Left lobe of liver (tissue), 2 donors: Measurements from ENCODE around the gene MELTF. TPM values are rescaled to one million over a fixed set of nuclear protein-coding genes. Genes with fewer than 3 reads are reported as not detected.
A peak's percentile ranks its signal among the peaks of the same experiment; 100 is the strongest.
"Not testable (repeated sequence)": the region's sequence is repeated elsewhere in the genome, so short reads cannot be mapped to it uniquely, and the experiment has no call there.

Source experiments
- ATAC-seq: fragments of 200-7000 bp; cut with Tn5 transposase; one replicate; pipeline ENCODE4 v1.9.1; 2020; ENCODE audit warnings: mild to moderate bottlenecking, moderate library complexity
- DNase-seq: peaks from one replicate; pipeline ENCODE4 v3.0.0-alpha.2; 2020; ENCODE audit warnings: low spot score
- total RNA-seq: library from RNA; stranded (reverse); gene quantifications from one replicate; pipeline ENCODE4 v1.2.1, GENCODE V29; 2021
- donor health status: DM: no; HTN: no; CAD: no; lungs with moderate emphysema.
- donor health status: DM: no; HTN: yes; CAD: no.

MELTF gene
- 0.70 TPM for total RNA-seq

DNA sequence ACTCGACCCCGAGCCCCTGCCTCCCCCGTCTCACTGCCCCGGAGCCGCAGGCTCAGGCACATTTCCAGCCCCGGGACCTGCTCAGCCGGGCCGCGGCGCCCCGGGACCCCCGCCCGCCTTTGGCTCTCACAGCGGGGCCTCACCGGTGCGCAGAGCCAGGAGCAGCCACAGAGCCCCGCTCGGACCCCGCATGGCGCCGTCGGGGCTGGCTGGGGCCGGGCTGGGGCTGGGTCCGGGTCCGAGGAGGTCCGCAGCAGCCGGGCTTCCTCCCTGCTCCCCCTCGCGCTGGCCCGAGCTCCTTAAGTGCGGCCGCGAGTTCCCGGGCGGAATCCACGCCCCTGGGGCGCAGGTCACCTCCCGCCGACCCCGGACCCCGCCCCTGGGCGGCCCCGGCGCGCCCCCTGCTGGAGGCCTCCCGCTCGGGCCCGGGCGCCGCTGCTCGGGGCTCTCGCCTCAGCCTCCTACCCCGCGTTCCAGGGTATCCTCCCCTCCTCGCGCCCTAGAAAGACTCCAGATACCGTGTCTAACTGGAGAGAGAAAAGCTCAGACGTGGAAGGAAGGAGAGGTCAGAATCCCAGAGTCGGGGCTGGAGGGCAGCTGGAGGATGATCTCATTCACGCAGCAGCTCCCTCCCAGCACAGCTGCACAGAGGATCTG lies at the start of gene MELTF:
Gene MELTF, minus strand, starts transcription at position 307 of the 657 bp plus-strand sequence. Its CDS starts 115 bp downstream, at position 192.
- peak; percentile 81 for ATAC-seq
- peak; percentile 51 for DNase-seq

DNA sequence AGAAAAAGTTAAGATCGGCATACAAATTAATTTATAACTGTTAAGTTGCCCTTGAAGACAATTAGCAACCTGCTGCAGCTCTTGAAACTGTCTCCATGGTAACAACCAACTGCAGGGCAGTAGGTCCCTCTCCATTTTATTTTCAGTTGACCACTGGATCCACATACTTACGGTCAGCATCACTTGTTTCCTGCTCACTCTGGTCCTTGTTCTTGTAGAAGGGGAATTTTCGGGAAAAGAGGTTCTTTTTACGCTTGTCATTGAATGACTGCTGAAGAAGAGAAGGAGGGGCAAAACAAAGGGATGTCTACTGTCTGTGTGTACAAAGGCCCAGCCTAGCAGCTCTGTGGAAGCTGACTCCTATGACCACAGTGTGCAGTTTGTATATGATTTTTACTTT lies 46.8 kb upstream of the MELTF start:
- DNase-seq (no peak), ATAC-seq (no peak)

DNA sequence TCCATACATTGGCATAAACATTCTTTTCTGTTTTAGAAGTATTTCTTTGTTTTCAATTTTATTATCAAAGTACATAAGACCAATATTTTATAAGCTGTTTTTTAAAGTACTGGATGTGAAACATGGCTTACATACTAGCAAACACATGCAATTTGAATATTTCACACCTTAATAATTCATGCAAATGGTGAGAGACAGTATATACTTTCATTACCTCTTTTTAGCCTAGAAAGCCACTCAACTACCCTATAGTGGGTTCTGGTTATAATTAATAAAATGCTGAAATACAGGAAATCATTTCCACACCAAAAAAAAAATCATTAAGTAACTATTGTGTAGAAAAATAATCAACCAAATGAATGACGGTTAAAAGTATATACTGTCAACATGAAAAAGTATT lies 38.5 kb upstream of the MELTF start:
- ATAC-seq: no peak

DNA sequence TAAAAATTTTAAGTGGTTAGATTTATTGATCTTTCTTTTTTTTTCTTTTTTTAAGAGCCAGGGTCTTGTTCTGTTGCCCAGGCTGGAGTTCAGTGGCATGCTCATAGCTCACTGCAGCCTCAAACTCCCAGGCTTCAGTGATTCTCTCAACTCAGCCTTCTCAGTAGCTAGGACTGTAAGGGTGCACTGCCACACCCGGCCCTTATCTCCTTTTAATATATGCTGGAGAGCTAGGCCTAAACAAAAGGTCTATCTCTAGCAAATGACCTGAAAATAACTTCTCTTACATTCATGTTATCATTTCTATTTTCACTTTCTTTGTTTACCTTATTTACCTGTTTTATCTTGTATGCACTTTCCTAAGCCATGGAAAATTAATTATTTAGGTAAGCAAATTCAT lies 35.2 kb upstream of the MELTF start:
- DNase-seq (no peak), ATAC-seq (no peak)

More for the DNA sequence above, 38.5 kb upstream of the MELTF start:
- DNase-seq: no peak

DNA sequence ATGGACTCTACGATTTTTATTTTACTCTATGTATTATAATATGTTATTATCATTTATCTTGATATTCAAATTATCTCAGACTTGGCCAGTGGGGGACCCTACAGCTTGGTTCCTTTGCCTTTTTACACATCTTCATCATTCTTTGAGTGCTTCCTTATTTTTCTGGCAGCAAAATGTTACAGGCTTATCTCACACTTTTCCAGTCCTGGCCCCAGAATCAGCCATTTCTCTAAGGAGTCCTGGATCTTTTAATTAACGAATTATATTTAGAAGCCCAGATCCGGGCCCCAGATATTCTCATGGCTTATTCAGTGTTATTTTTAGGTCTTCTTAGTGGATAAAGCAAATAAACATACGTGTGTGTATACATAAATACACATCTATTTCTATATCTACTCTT lies 32.8 kb upstream of the MELTF start:
- no peak for ATAC-seq
- no peak for DNase-seq

DNA sequence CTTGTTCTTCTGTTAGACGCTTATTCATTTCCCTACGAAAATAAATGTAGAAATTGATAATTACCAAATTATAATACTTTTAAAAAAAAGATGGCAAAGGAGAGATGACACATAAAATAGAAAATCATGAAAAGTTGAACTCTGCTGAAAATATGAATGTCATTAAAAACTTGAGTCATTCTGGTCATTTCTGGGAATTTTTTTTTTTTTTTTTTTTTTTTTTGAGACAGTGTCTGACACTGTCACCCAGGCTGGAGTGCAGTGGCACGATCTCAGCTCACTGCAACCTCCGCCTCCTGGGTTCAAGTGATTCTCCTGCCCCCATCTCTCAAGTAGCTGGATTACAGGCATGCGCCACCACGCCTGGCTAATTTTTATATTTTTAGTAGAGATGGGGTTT lies 22.0 kb upstream of the MELTF start:
- not testable (repeated sequence) for ATAC-seq, DNase-seq

DNA sequence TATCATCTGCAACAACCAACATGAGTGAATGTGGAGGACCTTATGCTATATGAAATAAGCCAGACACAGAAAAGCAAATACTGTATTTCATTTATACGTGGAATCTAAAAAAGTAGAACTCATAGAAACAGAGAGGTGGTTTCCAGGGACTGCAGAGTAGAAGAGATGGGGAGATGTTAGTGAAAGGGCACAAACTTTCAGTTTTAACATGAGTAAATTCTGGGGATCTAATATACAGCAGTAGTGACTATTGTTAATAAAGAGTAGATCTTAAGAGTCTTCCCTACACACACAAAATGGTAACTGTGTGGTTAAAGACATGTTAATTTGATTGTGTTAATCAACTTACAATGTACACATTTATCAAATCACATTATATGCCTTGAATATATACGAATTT lies 20.9 kb upstream of the MELTF start:
- DNase-seq: no peak
- no peak for ATAC-seq

DNA sequence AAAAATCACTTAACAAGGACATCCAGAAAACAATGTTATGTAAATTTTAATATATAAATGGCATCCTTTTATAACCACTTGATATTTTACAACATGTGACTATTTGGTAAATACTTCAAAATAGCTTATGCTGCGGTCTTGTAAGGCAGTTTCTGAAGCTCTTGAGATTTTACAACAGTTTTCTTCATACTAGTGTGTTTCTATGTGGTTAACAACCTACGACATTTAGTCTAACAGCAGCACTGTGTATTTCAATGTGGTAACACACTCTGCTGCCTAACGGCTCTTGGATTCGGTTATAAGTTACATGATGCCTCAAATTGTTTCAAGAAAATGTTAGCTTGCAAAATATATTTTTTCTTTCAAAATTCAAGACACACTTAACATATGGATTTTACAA lies 12.9 kb upstream of the MELTF start:
- DNase-seq: no peak
- no peak for ATAC-seq

- no peak for DNase-seq
- no peak for ATAC-seq
Measured at GRCh38 chr3:197041875-197042488, 12.4 kb upstream of the MELTF start.

- ATAC-seq (no peak), DNase-seq (no peak)
Measured at GRCh38 chr3:197040658-197041057, 11.0 kb upstream of the MELTF start.

DNA sequence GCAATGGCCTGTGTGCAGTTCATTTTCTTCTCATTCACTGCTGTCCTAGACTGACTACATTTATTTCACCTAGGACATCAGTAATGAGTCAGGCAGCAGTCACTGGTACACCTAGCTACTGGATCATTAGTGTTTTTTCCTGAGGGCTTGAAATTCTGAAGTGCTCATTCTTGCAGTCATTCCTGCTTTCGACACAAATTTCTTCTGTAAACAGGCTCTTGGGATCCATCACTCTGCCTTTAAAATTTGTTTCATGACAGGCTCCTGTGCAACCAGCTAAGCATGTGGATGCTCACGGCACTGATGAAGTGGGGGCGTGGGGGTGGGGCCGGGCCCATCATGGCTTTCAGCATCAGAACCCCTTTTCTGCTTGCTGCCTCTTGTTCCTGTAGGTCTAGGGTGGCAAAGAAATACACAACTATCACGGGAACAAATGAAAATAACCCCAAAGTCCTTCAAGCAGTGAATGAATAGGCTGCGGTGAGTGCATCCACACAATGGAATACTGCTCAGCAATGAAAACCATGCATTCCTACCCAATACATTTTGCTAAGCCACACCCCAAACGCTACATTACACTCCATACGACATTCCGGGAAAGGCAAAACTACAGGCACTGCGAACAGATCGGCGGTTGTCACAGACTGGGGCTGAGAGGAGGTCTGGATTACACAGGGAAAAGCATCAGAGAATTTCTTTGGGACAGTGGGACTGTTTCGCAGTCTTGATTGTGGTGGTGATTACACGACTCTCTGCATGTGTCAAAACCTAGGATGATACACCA lies 9.3 kb upstream of the MELTF start:
- peak; percentile 27 for ATAC-seq
- DNase-seq: no peak

DNA sequence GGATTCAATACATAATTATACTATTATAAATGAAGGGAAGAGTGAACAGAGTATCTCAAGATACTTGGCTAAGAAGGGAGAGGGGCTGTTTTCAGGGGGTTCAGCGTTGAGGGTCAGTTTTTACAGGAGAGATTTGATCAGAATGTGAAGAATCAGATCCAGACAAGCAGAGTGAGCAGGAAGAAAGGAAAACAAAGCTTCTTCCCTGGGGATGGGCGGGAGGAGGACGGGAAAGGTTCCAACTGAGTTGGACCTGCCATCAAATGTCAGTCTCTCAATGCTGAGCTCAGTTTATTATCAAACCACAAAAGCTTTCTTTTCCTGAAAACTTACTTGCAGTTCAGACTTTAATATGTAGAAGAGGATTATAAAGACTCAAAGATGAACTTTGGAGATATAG lies 6.0 kb upstream of the MELTF start:
- DNase-seq (no peak), ATAC-seq (no peak)

- DNase-seq, ATAC-seq: not testable (repeated sequence)
Measured at GRCh38 chr3:197034778-197035177, 5.2 kb upstream of the MELTF start.

- ATAC-seq, DNase-seq: not testable (repeated sequence)
Measured at GRCh38 chr3:197033764-197034163, 4.1 kb upstream of the MELTF start.

GRCh38 chr3:197031315-197032285 lies 2.0 kb upstream of the MELTF start:
- peak; percentile 66 for ATAC-seq
- peak; percentile 69 for DNase-seq

DNA sequence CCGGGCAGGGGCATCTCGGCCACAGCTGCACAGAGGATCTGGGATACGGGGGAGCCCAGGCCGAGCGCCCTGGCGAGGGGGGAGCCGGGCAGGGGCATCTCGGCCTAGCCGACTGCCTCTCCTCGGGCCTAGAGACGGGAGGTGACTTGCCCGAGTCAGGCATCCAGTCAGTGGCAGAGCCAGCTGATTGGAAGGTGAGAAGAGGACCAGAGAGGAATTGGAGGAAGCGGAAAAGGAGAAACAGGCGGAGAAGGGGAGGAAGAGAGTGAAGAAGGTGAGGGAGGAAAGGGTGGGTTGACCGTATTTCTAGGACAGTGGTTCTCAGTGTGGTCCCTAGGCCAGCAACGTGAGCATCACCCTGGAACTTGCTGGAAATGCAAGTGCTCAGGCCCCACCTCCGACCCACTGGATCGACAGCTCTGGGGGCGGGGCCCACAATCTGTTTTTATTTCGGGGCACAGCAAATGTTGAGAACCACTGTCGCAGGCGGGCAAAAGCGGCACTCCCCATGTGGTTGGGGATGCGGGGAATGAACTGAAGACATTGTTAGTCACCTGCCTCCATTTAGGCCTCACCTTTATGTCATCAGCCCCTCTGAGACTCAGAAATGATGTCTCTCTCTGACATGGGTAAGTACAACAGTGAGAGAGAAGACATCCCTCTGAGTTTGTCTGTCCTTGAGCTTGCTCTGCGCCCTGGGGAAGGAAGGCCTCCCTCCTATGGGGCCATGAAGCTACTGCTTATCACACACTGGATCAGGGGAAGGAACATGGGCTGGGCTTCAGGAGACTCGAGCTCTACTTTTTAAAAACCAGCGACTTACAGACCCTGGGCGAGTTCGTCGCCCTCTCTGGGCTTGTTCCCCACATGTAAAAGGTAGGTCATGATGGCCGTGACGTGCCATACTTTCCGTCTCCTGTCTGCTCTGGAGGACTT lies 1.0 kb upstream of the MELTF start:
- DNase-seq (peak; percentile 45), ATAC-seq (no peak)

DNA sequence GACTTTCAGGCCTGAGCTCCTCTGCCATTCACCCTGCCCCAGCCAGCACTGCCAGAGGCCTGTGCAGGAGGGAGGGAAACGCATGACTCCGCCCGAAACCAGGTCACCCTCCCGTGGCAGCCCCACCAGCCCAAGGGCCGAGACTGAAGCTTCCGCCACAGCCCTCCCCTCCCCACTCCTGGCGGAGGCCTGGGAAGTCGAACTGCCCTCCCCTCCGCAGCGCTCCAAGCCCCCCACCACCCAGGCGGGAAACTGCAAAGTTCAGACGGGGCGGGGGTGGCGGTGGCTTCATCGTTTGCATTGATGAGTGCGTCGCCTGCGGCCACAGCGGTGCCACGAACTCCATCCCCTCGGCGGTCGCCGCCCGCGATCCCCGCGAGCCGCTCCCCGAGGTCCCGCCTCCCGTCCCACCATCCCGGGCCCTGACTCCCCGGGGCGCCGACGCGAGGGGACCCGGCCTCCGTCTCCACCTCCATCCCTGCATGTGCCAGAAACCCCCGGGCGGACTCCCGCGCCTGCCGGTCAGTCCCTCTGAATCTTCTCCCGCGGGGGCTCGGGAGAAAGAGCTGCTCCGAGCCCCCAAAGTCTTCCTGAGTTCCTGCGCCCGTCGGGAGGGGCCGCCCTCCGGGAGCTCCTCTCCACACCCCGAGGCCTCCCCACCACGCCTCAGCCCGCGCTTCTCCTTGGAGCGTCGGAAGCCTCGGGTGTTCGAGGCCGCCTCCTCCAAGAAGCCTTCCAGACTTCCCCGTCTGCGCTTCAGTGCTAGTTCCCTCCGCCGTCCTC lies 698 bp downstream of the MELTF start:
- DNase-seq (peak; percentile 44), ATAC-seq (peak; percentile 8)

GRCh38 chr3:197027896-197028727 lies 1.5 kb downstream of the MELTF start:
- ATAC-seq: no peak

More at GRCh38 chr3:197027896-197028727, 1.5 kb downstream of the MELTF start:
- DNase-seq: peak; percentile 46
